BJ (cell line): ENCODE data around the gene IL1A. TPM values are rescaled to one million over a fixed set of nuclear protein-coding genes. Genes with fewer than 3 reads are reported as not detected.

Source experiments
- CTCF ChIA-PET: fragments of 350-600 bp; formaldehyde crosslinking; extraction: SDS; loops from one replicate; lab custom pipeline; 2021; ENCODE audit warnings: antibody characterized with exemption, inconsistent platforms; lab: Yijun Ruan, JAX
- POLR2A ChIA-PET: fragments of 300-600 bp; sonication (Branson Sonifier 250); formaldehyde crosslinking; extraction: SDS; loops from one replicate; lab custom pipeline; 2021; ENCODE audit warnings: antibody characterized with exemption; lab: Charles Lee
- DNase-seq: peaks from one replicate; pipeline ENCODE4 v3.0.0-alpha.2; 2011; ENCODE audit warnings: low read depth
- H3K27me3 ChIP-seq: 2 replicates; pipeline ENCODE4 v1.6.0; 2011; ENCODE audit warnings: low read length; ENCODE audit not compliant: control insufficient read depth, insufficient read depth
- H3K36me3 ChIP-seq: 2 replicates; pipeline ENCODE4 v1.5.1; 2011; ENCODE audit warnings: low read length; ENCODE audit not compliant: control insufficient read depth, insufficient read depth
- H3K4me3 ChIP-seq: 2 replicates; pipeline ENCODE4 v1.5.1; 2011; ENCODE audit warnings: low read depth, mild to moderate bottlenecking, control low read depth, low read length
- polyA plus RNA-seq: library from polyadenylated mRNA; depleted of rRNA; stranded (reverse); fragments of >200 nt; gene quantifications from 2 replicates; pipeline ENCODE4 v1.2.3, GENCODE V29; 2011
- TF ChIP-seq, protein P1 (sequence below): IDR thresholded peaks from 2 replicates; pipeline ENCODE4 v1.5.1; 2011; ENCODE audit warnings: low read depth, mild to moderate bottlenecking, control low read depth, inconsistent platforms, low read length, moderate library complexity; ENCODE audit not compliant: insufficient read depth

IL1A gene
- polyA plus RNA-seq, 1 experiment, result 0.11 TPM

DNA sequence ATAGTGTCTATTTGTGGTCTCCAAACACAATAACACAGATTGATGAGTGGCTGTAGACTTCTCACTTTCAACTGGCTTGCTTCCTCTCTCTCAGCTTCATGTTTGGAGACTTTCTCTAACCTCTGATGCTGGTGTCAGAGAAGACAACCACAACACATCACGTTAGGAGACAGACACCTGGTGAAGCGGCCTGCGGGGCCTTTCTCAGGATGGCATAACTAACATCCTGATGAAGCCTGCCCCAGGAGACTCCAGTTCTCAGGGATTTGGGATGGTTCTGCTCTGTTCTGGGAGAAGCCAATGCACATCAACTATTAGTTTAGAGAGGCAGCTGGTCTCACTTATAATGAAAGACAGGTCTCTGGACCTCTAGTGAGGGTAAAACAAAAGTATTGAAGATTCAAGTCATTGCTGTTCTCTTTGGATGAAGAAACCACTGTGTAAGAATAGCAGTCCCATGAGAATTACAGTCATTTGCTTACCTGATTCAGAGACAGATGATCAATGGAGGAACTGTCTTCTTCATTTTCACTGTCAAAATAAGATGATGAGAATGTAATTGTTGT, 2.0 kb downstream of the IL1A start:
- ChIA-PET CTCF (interaction anchor here (1.4 kb wide), 1 partner anchor 10 kb away, joined by 5 read pairs; no protein-coding TSS in a partner anchor), POLR2A (no interaction called here)
- Histone ChIP-seq H3K27me3 (no peaks in the 10 kb centered on the region), H3K4me3 (no peak overlapping the region), H3K36me3 (no peaks in the 10 kb centered on the region)
- TF ChIP-seq, protein P1, sequence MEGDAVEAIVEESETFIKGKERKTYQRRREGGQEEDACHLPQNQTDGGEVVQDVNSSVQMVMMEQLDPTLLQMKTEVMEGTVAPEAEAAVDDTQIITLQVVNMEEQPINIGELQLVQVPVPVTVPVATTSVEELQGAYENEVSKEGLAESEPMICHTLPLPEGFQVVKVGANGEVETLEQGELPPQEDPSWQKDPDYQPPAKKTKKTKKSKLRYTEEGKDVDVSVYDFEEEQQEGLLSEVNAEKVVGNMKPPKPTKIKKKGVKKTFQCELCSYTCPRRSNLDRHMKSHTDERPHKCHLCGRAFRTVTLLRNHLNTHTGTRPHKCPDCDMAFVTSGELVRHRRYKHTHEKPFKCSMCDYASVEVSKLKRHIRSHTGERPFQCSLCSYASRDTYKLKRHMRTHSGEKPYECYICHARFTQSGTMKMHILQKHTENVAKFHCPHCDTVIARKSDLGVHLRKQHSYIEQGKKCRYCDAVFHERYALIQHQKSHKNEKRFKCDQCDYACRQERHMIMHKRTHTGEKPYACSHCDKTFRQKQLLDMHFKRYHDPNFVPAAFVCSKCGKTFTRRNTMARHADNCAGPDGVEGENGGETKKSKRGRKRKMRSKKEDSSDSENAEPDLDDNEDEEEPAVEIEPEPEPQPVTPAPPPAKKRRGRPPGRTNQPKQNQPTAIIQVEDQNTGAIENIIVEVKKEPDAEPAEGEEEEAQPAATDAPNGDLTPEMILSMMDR, result no peak
- DNase-seq, result no peak

DNA sequence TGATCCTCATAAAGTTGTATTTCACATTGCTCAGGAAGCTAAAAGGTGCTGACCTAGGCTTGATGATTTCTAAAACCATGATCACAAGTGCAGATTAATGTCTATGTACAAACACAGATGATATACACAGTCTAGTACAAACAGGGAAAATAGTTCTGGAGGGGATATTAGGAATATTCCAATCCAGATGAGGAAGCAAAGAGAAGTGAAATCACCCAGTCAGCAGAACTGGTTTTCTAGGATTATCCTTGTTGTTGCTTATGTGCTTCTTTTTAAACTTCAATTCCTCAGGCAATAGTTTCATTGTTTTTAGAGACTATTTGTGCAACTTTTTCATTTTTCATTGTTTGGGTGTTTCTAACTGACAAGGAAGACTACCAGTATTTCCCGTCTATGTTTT, 4.7 kb downstream of the IL1A start:
- CTCF ChIA-PET, result no interaction called here
- no peak for DNase-seq
- Histone ChIP-seq H3K27me3 (no peaks in the 10 kb centered on the region), H3K4me3 (no peak overlapping the region), H3K36me3 (no peaks in the 10 kb centered on the region)
- TF ChIP-seq, protein P1, result no peak
- POLR2A ChIA-PET, result no interaction called here

DNA sequence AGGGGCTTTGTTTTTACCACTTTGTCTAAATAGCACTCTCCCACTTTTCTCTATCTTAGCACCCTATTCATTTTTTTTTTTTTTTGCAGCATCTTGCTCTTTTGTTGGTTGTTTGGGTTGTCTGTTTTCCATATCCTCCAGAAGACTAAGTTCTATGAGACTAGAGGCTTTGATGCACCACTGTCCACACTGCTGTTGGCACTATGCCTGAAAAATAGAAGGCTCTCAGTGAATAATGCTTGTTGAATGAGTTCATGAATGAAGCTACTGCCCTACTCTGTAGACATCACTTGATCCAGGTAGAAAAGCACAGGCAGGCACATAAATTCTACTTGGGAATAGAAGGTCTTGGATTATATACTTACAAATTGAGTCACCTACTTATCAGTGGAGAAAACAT, 7.3 kb downstream of the IL1A start:
- no peaks in the 10 kb centered on the region for H3K27me3 ChIP-seq
- TF ChIP-seq, protein P1, result no peak
- no peaks in the 10 kb centered on the region for H3K36me3 ChIP-seq
- ChIA-PET POLR2A (no interaction called here), CTCF (no interaction called here)
- DNase-seq, result no peak
- H3K4me3 ChIP-seq, result no peak overlapping the region

DNA sequence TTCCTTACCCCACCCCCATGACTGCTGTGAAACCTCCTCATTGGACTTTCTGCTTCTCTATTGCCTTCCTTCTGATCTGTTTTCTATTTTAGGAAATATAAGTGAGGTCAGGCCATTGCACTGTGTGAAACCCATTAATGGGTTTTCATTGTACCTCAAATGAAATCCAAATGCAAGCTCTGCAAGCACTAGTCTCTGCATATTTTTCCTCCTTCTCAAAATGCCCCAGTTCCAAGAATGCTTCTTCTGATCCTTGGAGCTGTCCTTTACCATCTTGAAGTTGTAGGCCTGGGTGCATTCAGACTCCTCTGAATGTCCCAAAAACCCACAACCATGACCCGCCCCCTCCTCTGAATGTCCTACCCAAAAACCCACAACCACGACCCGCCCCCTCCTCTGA, 8.2 kb downstream of the IL1A start:
- ChIA-PET POLR2A (no interaction called here), CTCF (no interaction called here)
- TF ChIP-seq, protein P1, result no peak
- Histone ChIP-seq H3K4me3 (no peak overlapping the region), H3K36me3 (no peaks in the 10 kb centered on the region), H3K27me3 (no peaks in the 10 kb centered on the region)
- no peak for DNase-seq

DNA sequence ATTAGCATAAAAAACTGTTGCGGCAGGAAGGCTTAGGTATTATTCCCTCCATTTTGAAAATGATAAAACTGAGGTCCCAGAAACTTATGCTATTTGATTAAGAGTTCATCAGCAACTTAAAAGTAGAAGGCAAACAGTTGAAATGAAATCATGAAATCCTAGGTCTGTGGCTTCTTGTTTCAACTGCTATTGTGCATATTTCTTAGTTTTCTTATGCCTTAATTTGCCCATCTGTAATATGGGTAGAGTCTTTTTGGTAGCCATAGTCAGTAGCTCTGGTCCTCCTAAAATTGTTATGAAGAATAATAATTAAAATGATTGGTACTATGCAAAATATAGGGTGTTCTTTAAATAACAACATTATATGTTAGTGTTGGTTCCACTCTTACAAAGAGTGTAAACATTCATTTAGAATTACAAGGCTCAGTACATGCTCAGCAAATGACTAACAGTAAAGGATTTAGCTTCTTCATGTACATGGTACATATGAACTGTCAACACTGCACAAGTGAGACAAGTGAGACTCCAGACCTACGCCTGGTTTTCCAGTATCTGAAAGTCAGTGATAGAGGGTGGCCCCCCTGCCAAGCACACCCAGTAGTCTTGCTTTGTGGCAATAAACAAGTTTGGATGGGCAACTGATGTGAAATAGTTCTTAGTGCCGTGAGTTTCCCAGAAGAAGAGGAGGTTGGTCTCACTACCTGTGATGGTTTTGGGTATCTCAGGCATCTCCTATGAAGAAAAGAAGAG, 9.6 kb downstream of the IL1A start:
- ChIA-PET POLR2A (no interaction called here), CTCF (interaction anchor here (0.6 to 0.9 kb wide), 2 partner anchors 11 to 146 kb away, joined by 3 to 5 read pairs; no protein-coding TSS in a partner anchor)
- no peak for DNase-seq

More for the DNA sequence above, 9.6 kb downstream of the IL1A start:
- no peaks in the 10 kb centered on the region for H3K27me3 ChIP-seq
- H3K36me3 ChIP-seq, result no peaks in the 10 kb centered on the region
- TF ChIP-seq, protein P1, result no peak
- no peak overlapping the region for H3K4me3 ChIP-seq
